A673 (cell line): Measurements from ENCODE around the gene CELF5. TPM values are rescaled to one million over a fixed set of nuclear protein-coding genes. Genes with fewer than 3 reads are reported as not detected.

ENCODE experiments used
- BruUV-seq: library from RNA; stranded (reverse); fragments of 400-500 nt; replicated peaks from 2 replicates; lab custom pipeline; 2021; lab: Mats Ljungman, UMichigan
- CTCF ChIA-PET: fragments of 300-600 bp; sonication (Branson Sonifier 250); formaldehyde crosslinking; loops from one replicate; lab custom pipeline; 2022; ENCODE audit warnings: antibody characterized with exemption; lab: Charles Lee
- POLR2A ChIA-PET: fragments of 300-600 bp; sonication (Branson Sonifier 250); formaldehyde crosslinking; loops from one replicate; lab custom pipeline; 2022; ENCODE audit warnings: antibody characterized with exemption; ENCODE audit not compliant: low non-redundant PET; lab: Charles Lee
- DNase-seq: peaks from one replicate; pipeline ENCODE4 v3.0.0-alpha.2; 2015; ENCODE audit warnings: low spot score
- H3K27ac ChIP-seq: fragments of 200-600 bp; sonication (generic); 2 replicates; pipeline ENCODE4 v1.5.1; 2016; ENCODE audit warnings: mixed run types, low read depth, mild to moderate bottlenecking, mixed read lengths, antibody characterized with exemption, low read length; ENCODE audit not compliant: poor library complexity, severe bottlenecking
- H3K27me3 ChIP-seq: fragments of 200-600 bp; sonication (generic); replicated peaks from 2 replicates; pipeline ENCODE4 v1.6.1; 2017; ENCODE audit warnings: mixed run types, low read depth, mild to moderate bottlenecking, mixed read lengths, antibody characterized with exemption, low read length; ENCODE audit not compliant: insufficient read depth, poor library complexity
- H3K36me3 ChIP-seq: fragments of 200-600 bp; sonication (generic); 2 replicates; pipeline ENCODE4 v1.6.1; 2016; ENCODE audit warnings: mixed run types, mild to moderate bottlenecking, mixed read lengths, antibody characterized with exemption, low read length; ENCODE audit not compliant: insufficient read depth, poor library complexity, severe bottlenecking
- H3K4me1 ChIP-seq: fragments of 200-600 bp; sonication (generic); 2 replicates; pipeline ENCODE4 v1.6.1; 2017; ENCODE audit warnings: mixed run types, mild to moderate bottlenecking, mixed read lengths, antibody characterized with exemption, low read length; ENCODE audit not compliant: insufficient read depth, poor library complexity, severe bottlenecking
- H3K4me3 ChIP-seq: fragments of 200-600 bp; sonication (generic); 2 replicates; pipeline ENCODE4 v1.5.1; 2016; ENCODE audit warnings: low read depth, mixed run types, mild to moderate bottlenecking, mixed read lengths, low read length; ENCODE audit not compliant: poor library complexity, severe bottlenecking
- H3K9me3 ChIP-seq: fragments of 200-600 bp; sonication (generic); 2 replicates; pipeline ENCODE4 v1.6.1; 2016; ENCODE audit warnings: mixed run types, low read depth, mild to moderate bottlenecking, mixed read lengths, antibody characterized with exemption, low read length; ENCODE audit not compliant: poor library complexity, severe bottlenecking
- CTCF ChIP-seq: fragments of 300-800, 200-600 bp; sonication (generic); conservative IDR thresholded peaks from 2 replicates; pipeline ENCODE4 v1.5.1; 2017; ENCODE audit warnings: low read depth, mild to moderate bottlenecking, antibody characterized with exemption, low read length, moderate library complexity, mixed read lengths
- EZH2 ChIP-seq: fragments of 200-600 bp; sonication (generic); IDR thresholded peaks from 2 replicates; pipeline ENCODE4 v1.6.1; 2017; ENCODE audit warnings: borderline replicate concordance, low read depth, mild to moderate bottlenecking, mixed read lengths, antibody characterized with exemption, low read length; ENCODE audit not compliant: poor library complexity, severe bottlenecking
- intact Hi-C: fragments of 100-400 bp; cut with micrococcal nuclease; formaldehyde crosslinking; loops from one replicate; pipeline ENCODE4 v1.10.0; 2022; ENCODE audit not compliant: unreplicated experiment
- total RNA-seq: library from RNA; stranded (reverse); gene quantifications from 2 replicates; pipeline ENCODE4 v1.2.3, GENCODE V29; 2021

Gene CELF5
- total RNA-seq, 1 experiment from 2014 or later: 3.7 TPM

- ChIA-PET POLR2A (no interaction called here), CTCF (interaction anchor here (0.6 kb wide), 1 partner anchor 424 kb away, joined by 10 read pairs; no protein-coding TSS in a partner anchor)
- no TSS peak for BruUV-seq
- intact Hi-C loops: no loop called here
- Histone ChIP-seq H3K4me3 (peak overlapping the region; percentile 29), H3K9me3 (no peaks in the 10 kb centered on the region), H3K27ac (no peak overlapping the region), H3K27me3 (no peaks in the 10 kb centered on the region), H3K36me3 (no peaks in the 10 kb centered on the region), H3K4me1 (no peaks in the 10 kb centered on the region)
- no peak for DNase-seq
- TF ChIP-seq CTCF: no peak
These were observed 1.2 kb downstream of the CELF5 start for GRCh38 chr19:3225677-3226093.

- no peaks in the 10 kb centered on the region for H3K9me3 ChIP-seq
- intact Hi-C loops: no loop called here
- no TSS peak for BruUV-seq
- ChIA-PET CTCF (no interaction called here), POLR2A (no interaction called here)
- no peaks in the 10 kb centered on the region for H3K4me1 ChIP-seq
- no peak overlapping the region for H3K27ac ChIP-seq
- no peak overlapping the region for H3K4me3 ChIP-seq
- no peak for DNase-seq
- no peaks in the 10 kb centered on the region for H3K36me3 ChIP-seq
- TF ChIP-seq CTCF (no peak), EZH2 (no peak)
- H3K27me3 ChIP-seq: no peaks in the 10 kb centered on the region
These were observed 2.7 kb downstream of the CELF5 start for GRCh38 chr19:3227054-3227626.

GRCh38 chr19:3229346-3229743, 4.9 kb downstream of the CELF5 start:
- ChIA-PET POLR2A (no interaction called here), CTCF (no interaction called here)
- DNase-seq: no peak
- Histone ChIP-seq H3K4me1 (no peaks in the 10 kb centered on the region), H3K27me3 (no peaks in the 10 kb centered on the region), H3K4me3 (no peak overlapping the region), H3K9me3 (no peaks in the 10 kb centered on the region), H3K36me3 (no peaks in the 10 kb centered on the region), H3K27ac (no peak overlapping the region)
- TF ChIP-seq EZH2 (no peak), CTCF (no peak)
- BruUV-seq: no TSS peak
- intact Hi-C loops: no loop called here
